ENCODE measurements around the gene EIPR1. TPM values are rescaled to one million over a fixed set of nuclear protein-coding genes. Genes with fewer than 3 reads are reported as not detected.

Gene EIPR1
- total and polyA plus RNA-seq, 8 donors, result 4.3 to 12.5 (median 6.4) TPM

DNA sequence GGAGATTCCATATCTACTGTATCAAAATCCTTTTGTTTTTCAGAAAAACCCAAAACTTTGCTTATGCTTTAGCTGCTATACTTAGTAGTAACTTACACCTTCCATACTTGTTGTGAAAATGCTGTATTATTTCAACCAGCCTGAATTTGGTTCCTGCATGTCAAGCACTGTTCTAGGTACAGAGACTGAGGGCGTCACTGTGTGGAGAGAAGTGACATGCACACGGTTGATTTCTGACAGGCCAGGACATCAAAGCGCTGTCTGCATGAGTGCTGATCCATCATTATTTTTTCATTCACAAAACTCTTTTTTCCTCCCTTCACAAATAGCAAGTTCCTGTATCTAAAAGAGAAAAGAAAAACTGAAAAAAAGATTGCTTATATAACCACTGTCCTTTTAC, 33.5 kb upstream of the EIPR1 start:
- no peaks in the 10 kb centered on the region for H3K4me1 ChIP-seq
- H3K36me3 ChIP-seq, result peaks cover 0 to 3% (median 0%) of the 10 kb centered on the region in 3 donors
- H3K27me3 ChIP-seq, result no peaks in the 10 kb centered on the region
- H3K9me3 ChIP-seq, result no peaks in the 10 kb centered on the region
- FAIRE-seq (no peak), DNase-seq (no peak), ATAC-seq (no peak)
- WGBS, 2 donors, result 85 to 88% methylated on average over 3 of the region's 3 CpGs
- TF ChIP-seq, protein P1, sequence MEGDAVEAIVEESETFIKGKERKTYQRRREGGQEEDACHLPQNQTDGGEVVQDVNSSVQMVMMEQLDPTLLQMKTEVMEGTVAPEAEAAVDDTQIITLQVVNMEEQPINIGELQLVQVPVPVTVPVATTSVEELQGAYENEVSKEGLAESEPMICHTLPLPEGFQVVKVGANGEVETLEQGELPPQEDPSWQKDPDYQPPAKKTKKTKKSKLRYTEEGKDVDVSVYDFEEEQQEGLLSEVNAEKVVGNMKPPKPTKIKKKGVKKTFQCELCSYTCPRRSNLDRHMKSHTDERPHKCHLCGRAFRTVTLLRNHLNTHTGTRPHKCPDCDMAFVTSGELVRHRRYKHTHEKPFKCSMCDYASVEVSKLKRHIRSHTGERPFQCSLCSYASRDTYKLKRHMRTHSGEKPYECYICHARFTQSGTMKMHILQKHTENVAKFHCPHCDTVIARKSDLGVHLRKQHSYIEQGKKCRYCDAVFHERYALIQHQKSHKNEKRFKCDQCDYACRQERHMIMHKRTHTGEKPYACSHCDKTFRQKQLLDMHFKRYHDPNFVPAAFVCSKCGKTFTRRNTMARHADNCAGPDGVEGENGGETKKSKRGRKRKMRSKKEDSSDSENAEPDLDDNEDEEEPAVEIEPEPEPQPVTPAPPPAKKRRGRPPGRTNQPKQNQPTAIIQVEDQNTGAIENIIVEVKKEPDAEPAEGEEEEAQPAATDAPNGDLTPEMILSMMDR (IDR thresholded peaks at IDR 0.05), result no peak
- H3K4me3 ChIP-seq, result no peak overlapping the region
- intact Hi-C loops (cut with DNase I), result no loop called here
- no peak overlapping the region for H3K27ac ChIP-seq

DNA sequence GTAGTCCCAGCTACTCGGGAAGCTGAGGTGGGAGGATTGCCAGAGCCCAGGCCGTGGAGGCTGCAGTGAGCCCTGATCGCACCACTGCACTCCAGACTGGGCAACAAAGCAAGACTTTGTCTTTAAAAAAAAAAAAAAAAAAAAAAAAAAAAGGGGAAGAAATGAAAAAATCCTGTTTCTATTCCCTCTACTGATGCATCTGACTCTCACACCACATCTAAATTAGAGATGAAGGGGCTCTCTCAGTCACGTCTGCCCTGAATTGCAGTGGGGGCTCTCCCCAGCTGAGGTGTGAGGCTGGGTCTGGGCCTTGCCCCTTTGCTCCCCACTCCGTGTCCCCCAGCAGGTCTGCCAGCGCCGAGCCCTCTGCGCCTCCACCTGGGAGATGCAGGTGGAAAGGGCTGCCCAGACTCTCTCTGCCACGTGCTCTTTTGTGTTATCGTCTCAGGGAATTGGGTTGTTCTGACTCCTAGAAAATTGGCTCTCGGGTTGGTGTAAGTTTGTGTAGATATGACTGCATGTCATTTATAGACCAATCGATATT, 32.1 kb upstream of the EIPR1 start:
- DNase-seq, result peak in 1 of 6 donors; percentile 57
- ATAC-seq, result no peak
- H3K4me1 ChIP-seq, result no peaks in the 10 kb centered on the region
- no peak overlapping the region for H3K27ac ChIP-seq
- no peaks in the 10 kb centered on the region for H3K36me3 ChIP-seq
- TF ChIP-seq, protein P1 (IDR thresholded peaks at IDR 0.05), result no peak
- WGBS, 2 donors, result 88 to 90% methylated on average over 12 of the region's 12 CpGs
- no peak overlapping the region for H3K4me3 ChIP-seq
- no peaks in the 10 kb centered on the region for H3K9me3 ChIP-seq
- intact Hi-C loops (cut with DNase I), result no loop called here
- no peaks in the 10 kb centered on the region for H3K27me3 ChIP-seq
- no peak for FAIRE-seq

DNA sequence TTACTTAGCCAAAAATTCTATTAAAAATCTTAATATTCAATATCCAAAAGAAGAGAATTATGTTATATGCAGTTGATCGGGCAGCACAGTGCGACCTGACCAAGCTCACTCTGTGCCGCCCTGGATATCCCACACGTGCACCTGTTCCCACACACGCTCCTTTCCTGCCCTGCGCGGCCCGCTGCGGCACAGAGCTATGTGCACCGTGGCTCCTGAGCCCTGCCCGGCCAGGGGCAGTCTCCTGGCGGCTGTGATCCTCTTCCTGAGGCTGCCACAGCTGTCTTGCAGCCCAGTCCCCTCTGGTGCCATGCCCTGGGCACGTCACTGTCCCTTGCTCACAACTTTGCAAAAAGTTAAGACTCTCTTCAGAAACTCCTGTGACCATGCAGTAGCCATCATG, 31.2 kb upstream of the EIPR1 start:
- H3K27ac ChIP-seq, result no peak overlapping the region
- no peaks in the 10 kb centered on the region for H3K9me3 ChIP-seq
- no peak for FAIRE-seq
- intact Hi-C loops (cut with DNase I), result no loop called here
- no peaks in the 10 kb centered on the region for H3K36me3 ChIP-seq
- peak in 1 of 6 donors; percentile 47 for DNase-seq
- ATAC-seq, result no peak
- no peaks in the 10 kb centered on the region for H3K27me3 ChIP-seq
- no peak overlapping the region for H3K4me3 ChIP-seq
- H3K4me1 ChIP-seq, result no peaks in the 10 kb centered on the region
- 97 to 98% methylated on average over 13 of the region's 13 CpGs for WGBS, 2 donors
- TF ChIP-seq, protein P1 (IDR thresholded peaks at IDR 0.05), result no peak

DNA sequence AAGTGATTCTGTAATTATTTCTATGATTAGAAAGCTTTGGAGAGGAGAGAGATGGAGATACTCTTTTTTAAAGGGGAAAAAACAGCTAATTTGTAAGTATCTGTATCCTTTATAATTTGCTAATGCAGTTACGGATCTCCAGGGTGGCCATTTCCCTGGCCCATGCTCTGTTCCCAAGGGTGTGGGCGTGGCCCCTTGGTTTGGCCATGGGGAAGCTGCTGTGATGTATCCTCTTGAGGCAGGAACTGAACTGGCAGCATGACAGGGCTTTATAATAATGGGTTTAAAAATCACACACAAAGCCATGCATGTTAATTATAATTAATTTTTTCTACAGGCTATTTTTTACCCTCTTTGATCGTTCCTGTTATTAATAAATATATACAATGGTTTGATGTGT, 28.9 kb upstream of the EIPR1 start:
- intact Hi-C loops (cut with DNase I), result no loop called here
- ATAC-seq (no peak), DNase-seq (no peak), FAIRE-seq (no peak)
- H3K27me3 ChIP-seq, result no peaks in the 10 kb centered on the region
- TF ChIP-seq, protein P1 (IDR thresholded peaks at IDR 0.05), result no peak
- no peak overlapping the region for H3K4me3 ChIP-seq
- H3K4me1 ChIP-seq, result no peaks in the 10 kb centered on the region
- H3K36me3 ChIP-seq, result peaks cover 0 to 15% (median 9%) of the 10 kb centered on the region in 3 donors
- WGBS, 2 donors, result 84 to 91% methylated on average over 3 of the region's 3 CpGs
- H3K27ac ChIP-seq, result no peak overlapping the region
- H3K9me3 ChIP-seq, result no peaks in the 10 kb centered on the region

DNA sequence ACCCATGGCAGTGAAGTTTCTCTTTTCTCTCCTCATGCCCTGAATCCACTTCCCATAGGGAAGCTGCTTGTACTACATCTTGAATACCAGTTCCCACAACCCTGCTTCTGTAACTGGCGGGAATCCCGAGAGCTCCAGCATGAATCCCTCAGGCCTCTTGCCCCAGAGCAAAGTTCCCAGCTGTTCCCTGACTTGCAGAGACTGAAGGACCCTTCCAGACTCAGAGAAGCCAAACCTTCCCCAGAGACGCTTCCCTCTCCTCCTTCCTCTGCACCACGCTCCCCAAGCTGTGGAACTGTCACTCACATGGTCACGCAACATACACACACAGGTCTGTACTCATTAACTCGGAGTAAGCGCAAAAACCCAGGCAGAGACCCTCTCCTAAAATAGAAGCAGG, 28.3 kb upstream of the EIPR1 start:
- ATAC-seq, result no peak
- TF ChIP-seq, protein P1 (IDR thresholded peaks at IDR 0.05), result no peak
- Histone ChIP-seq H3K36me3 (peaks cover 0 to 15% (median 9%) of the 10 kb centered on the region in 3 donors), H3K27me3 (no peaks in the 10 kb centered on the region), H3K9me3 (no peaks in the 10 kb centered on the region), H3K4me1 (no peaks in the 10 kb centered on the region), H3K4me3 (no peak overlapping the region), H3K27ac (no peak overlapping the region)
- intact Hi-C loops (cut with DNase I), result no loop called here
- WGBS, 2 donors, result 90 to 93% methylated on average over 7 of the region's 7 CpGs
- no peak for FAIRE-seq
- DNase-seq, result no peak

All from pancreas (tissue), 10 donors.